ENCODE results near the gene PUS10. TPM values are rescaled to one million over a fixed set of nuclear protein-coding genes. Genes with fewer than 3 reads are reported as not detected.

PUS10 gene, protein sequence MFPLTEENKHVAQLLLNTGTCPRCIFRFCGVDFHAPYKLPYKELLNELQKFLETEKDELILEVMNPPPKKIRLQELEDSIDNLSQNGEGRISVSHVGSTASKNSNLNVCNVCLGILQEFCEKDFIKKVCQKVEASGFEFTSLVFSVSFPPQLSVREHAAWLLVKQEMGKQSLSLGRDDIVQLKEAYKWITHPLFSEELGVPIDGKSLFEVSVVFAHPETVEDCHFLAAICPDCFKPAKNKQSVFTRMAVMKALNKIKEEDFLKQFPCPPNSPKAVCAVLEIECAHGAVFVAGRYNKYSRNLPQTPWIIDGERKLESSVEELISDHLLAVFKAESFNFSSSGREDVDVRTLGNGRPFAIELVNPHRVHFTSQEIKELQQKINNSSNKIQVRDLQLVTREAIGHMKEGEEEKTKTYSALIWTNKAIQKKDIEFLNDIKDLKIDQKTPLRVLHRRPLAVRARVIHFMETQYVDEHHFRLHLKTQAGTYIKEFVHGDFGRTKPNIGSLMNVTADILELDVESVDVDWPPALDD
- total RNA-seq, result 7.0 and 7.8 TPM in 2 replicates

DNA sequence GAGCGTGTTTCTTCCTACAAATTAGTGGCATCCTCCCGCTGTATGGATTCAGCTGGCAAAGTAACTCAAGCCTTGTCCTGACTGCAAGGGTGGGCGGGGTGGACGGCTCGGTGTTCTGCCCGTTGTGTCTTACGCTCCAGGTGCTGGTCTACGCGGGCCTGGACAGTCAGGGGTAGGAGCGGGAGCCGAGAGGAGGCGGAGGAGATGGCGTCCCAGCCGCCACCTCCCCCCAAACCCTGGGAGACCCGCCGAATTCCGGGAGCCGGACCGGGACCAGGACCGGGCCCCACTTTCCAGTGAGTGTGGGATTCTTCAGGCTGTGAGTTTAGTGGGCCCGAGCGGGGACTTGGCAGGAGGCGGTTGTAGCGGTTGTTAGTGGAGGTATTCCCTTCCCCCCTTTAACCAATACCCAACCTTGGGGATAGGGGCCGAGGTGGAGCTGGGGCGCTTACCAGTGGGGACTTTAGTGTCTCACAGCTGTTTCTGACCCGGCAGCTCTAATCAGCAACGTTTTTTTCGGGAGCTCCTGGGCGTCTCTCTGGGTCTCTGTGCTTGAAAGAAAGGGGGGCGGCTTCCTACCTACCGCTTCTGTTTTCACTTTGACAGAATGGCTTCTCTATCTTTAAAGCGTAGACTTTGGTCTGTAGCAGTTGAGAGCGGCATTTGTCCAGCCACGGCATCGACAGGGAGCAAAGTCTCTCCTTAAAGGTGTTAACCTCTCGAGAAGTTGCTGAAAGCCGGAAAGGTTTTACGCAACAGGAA is at the start of gene PUS10, which contains the start of gene PEX13:
Gene PUS10, minus strand, starts transcription at position 700 of the 762 bp plus-strand sequence. CDS start 6,365 bp downstream, outside the sequence.
Gene PEX13, plus strand, starts transcription at position 165 of the 762 bp plus-strand sequence. Its CDS starts 40 bp downstream, at position 205.
- peaks cover 31% of the 10 kb centered on the region for H3K4me1 Mint-ChIP-seq

DNA sequence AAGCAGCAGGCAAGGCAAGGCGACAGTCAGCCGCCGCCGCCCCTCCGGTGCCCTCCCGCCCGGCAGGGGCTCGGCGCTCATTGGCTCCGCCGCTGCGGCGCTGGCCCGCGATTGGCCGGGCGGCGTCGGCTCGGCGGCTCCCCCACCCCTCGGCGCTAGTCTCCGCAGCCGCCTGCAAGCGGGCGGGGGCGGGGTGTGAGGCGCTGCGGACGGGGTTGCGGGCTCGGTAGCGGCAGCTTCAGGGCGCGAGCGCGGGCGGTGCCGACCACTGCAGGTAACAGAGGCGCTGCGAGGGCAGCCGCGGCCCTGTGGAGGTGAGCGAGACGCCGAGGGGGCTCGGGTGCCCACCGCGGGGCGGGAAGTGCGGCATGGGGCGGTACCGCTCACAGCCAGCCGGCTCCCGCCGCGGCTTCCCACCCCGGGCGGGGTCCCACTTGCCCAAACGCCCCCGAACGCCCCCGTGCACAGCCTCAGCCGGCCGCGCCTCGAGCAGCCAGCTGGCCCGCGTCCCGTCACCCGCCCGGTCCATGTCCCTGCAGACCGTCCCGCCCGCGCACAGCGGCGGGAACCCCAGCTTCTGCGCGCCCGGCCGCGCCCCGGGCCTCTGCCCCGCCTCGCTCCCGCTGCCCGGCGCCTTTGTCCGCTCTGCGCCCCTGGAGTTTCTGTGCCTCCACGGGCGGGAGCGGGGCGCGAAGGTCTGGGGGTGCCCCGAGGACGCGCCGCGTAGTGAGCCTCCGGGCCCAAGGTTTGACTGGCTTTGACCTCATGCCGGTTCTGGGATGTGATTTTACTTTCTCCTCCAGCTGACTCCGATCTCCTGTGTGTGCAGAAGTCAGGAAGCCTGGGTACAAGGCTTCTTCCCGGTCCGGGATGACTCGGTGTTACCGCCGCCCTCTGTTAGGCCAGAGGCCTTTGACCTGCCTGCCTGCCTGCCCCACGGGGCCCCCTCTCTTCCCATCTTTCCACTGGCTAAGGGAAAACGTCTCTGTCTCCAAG is 48.0 kb upstream of the PUS10 start, which contains the start of gene SANBR:
Gene SANBR, plus strand, starts transcription at position 158 of the 996 bp plus-strand sequence. CDS start 4,480 bp downstream, outside the sequence.
- TF ChIP-seq, protein P1, sequence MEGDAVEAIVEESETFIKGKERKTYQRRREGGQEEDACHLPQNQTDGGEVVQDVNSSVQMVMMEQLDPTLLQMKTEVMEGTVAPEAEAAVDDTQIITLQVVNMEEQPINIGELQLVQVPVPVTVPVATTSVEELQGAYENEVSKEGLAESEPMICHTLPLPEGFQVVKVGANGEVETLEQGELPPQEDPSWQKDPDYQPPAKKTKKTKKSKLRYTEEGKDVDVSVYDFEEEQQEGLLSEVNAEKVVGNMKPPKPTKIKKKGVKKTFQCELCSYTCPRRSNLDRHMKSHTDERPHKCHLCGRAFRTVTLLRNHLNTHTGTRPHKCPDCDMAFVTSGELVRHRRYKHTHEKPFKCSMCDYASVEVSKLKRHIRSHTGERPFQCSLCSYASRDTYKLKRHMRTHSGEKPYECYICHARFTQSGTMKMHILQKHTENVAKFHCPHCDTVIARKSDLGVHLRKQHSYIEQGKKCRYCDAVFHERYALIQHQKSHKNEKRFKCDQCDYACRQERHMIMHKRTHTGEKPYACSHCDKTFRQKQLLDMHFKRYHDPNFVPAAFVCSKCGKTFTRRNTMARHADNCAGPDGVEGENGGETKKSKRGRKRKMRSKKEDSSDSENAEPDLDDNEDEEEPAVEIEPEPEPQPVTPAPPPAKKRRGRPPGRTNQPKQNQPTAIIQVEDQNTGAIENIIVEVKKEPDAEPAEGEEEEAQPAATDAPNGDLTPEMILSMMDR (IDR thresholded peaks at IDR 0.05), result no peak
- H3K36me3 Mint-ChIP-seq (ENCODE audit: low read depth), result peaks cover 4% of the 10 kb centered on the region
- intact Hi-C loops (cut with micrococcal nuclease), result loop anchor here (1.0 to 5.0 kb wide), 5 partner anchors 49 to 1641 kb away; partner anchors contain the start of genes EHBP1, PAPOLG, PEX13 and XPO1
- no peaks in the 10 kb centered on the region for H3K9me3 Mint-ChIP-seq
- POLR2A ChIA-PET, result interaction anchor here (0.6 to 2.8 kb wide), 5 partner anchors 49 to 472 kb away, joined by 3 to 15 read pairs (median 3); partner anchors contain the start of genes PEX13 and XPO1
- DNase-seq (peak; percentile 85), ATAC-seq (ENCODE audit: low read depth) (peak; percentile 98)
- CTCF ChIA-PET, result no interaction called here
- H3K27ac Mint-ChIP-seq, result peak within 1 kb of the TSS; percentile 82
- H3K4me3 Mint-ChIP-seq, result peak within 1 kb of the TSS; percentile 96
- peaks cover 11% of the 10 kb centered on the region for H3K4me1 Mint-ChIP-seq
- H3K27me3 Mint-ChIP-seq, result no peaks in the 10 kb centered on the region

More for the DNA sequence above, at the start of gene PUS10, which contains the start of gene PEX13:
- Mint-ChIP-seq H3K27ac (peak within 1 kb of the TSS; percentile 98), H3K9me3 (no peaks in the 10 kb centered on the region), H3K4me3 (peak within 1 kb of the TSS; percentile 99), H3K27me3 (no peaks in the 10 kb centered on the region), H3K36me3 (ENCODE audit: low read depth) (peaks cover 26% of the 10 kb centered on the region)
- peak; percentile 62 for DNase-seq
- intact Hi-C loops (cut with micrococcal nuclease), result loop anchor here (1.0 to 5.0 kb wide), 6 partner anchors 48 to 870 kb away; partner anchors contain the start of genes CCT4, SANBR and USP34
- CTCF ChIA-PET, result interaction anchor here (1.7 kb wide), 1 partner anchor 19 kb away, joined by 5 read pairs; no protein-coding TSS in a partner anchor
- peak; percentile 89 for ATAC-seq (ENCODE audit: low read depth)
- TF ChIP-seq, protein P1 (IDR thresholded peaks at IDR 0.05), result no peak
- POLR2A ChIA-PET, result interaction anchor here (0.5 to 1.7 kb wide), 12 partner anchors 14 to 1022 kb away, joined by 3 to 9 read pairs (median 5); partner anchors contain the start of genes PAPOLG, SANBR and XPO1

DNA sequence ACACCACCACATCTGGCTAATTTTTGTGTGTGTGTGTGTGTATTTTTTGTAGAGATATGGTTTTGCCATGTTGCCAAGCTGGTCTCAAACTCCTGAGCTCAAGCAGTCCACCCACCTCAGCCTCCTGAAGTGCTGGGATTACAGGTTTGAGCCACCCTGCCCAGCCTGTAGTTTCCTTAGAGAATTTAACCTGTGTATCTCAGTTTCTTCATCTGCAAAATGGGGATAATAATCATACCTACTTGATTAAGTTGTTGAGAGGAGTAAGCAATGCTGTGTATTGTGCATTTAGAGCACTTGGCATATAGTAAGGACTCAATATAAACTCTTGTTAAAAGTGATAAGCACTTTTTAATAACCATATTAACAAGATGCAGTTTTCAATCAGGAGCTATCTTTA is 41.3 kb upstream of the PUS10 start:
- POLR2A ChIA-PET, result no interaction called here
- no peak overlapping the region for H3K27ac Mint-ChIP-seq
- H3K4me1 Mint-ChIP-seq, result no peaks in the 10 kb centered on the region
- H3K36me3 Mint-ChIP-seq (ENCODE audit: low read depth), result peaks cover 14% of the 10 kb centered on the region
- ATAC-seq (ENCODE audit: low read depth), result no peak
- intact Hi-C loops (cut with micrococcal nuclease), result no loop called here
- CTCF ChIA-PET, result no interaction called here
- no peak for DNase-seq
- no peaks in the 10 kb centered on the region for H3K27me3 Mint-ChIP-seq
- TF ChIP-seq, protein P1 (IDR thresholded peaks at IDR 0.05), result no peak
- no peaks in the 10 kb centered on the region for H3K9me3 Mint-ChIP-seq
- no peak overlapping the region for H3K4me3 Mint-ChIP-seq

DNA sequence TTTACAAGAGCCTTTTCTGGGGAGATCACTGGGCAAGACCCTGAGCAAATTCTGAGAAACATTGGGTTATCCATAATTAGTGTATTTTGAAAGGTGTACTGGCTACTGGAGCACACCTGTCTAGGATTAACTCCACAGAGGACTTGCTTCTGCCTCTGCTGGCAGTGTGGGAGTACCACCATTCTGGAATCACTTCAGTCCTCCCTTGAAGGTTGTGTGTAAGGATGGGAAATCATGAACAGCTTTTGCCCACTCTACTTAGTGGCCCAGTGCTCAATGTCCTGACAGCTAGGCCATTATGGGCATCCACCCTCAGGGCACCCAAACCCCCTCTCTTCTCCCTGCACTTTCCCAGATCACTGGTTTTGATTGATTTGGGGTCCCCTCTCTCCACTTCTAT is 39.5 kb upstream of the PUS10 start:
- CTCF ChIA-PET, result no interaction called here
- ATAC-seq (ENCODE audit: low read depth) (no peak), DNase-seq (no peak)
- POLR2A ChIA-PET, result no interaction called here
- intact Hi-C loops (cut with micrococcal nuclease), result no loop called here
- H3K27me3 Mint-ChIP-seq, result no peaks in the 10 kb centered on the region
- H3K4me1 Mint-ChIP-seq, result no peaks in the 10 kb centered on the region
- H3K4me3 Mint-ChIP-seq, result no peak overlapping the region
- peaks cover 19% of the 10 kb centered on the region for H3K36me3 Mint-ChIP-seq (ENCODE audit: low read depth)
- TF ChIP-seq, protein P1 (IDR thresholded peaks at IDR 0.05), result no peak
- no peaks in the 10 kb centered on the region for H3K9me3 Mint-ChIP-seq
- no peak overlapping the region for H3K27ac Mint-ChIP-seq

Measured in activated B cell treated with CpG ODN at 0.5 μM for 24 hours (primary cell).